ENCODE data around the gene E4F1.

DNA sequence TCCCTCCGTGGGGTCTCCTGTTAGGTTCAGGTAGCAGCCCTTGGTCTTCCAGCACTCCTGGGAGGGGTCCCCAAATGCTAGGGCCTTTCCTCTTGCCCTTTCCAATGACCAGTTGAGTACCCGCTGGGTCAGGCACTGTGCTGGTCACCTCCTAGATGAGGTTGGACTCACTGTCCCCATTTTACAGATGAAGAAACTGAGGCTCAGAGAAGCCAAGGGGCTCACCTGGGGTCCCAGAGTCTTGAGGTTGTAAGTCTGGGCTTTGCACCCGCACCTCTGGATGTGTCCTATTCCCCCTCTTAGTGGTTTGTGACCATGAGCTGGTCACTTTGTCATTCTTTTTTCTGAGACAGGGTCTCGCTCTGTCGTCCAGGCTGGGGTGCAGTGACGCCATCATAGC is 25.6 kb upstream of the E4F1 start:
- TF ChIP-seq CTCF (IDR thresholded peaks at IDR 0.05; ENCODE audit: low read depth, low read length) (no peak), EZH2phosphoT487 (IDR thresholded peaks at IDR 0.05; ENCODE audit: low read depth) (no peak)

Data from OCI-LY3 (cell line).